HCT116 (cell line): Measurements from ENCODE around the gene ENPP6. TPM values are rescaled to one million over a fixed set of nuclear protein-coding genes. Genes with fewer than 3 reads are reported as not detected.

Source experiments
- ATAC-seq: fragments of 200-7000 bp; cut with Tn5 transposase; 2 replicates; pipeline ENCODE4 v1.9.1; 2020; ENCODE audit warnings: mild to moderate bottlenecking, moderate library complexity
- BruUV-seq: library from RNA; stranded (reverse); fragments of 400-500 nt; replicated peaks from 2 replicates; lab custom pipeline; 2021; lab: Mats Ljungman, UMichigan
- CTCF ChIA-PET: fragments of 300-600 bp; sonication (Branson Sonifier 250); formaldehyde crosslinking; loops from one replicate; lab custom pipeline; 2021; ENCODE audit warnings: antibody characterized with exemption; lab: Charles Lee
- POLR2A ChIA-PET: fragments of 300-600, 350-600 bp; sonication (Branson Sonifier 250); formaldehyde crosslinking; loops from one replicate; lab custom pipeline; 2021; ENCODE audit warnings: antibody characterized with exemption; lab: Charles Lee
- RAD21 ChIA-PET, 2 experiments: fragments of 300-600 bp; sonication (Branson Sonifier 250); formaldehyde crosslinking; loops; one replicate each; lab custom pipeline; 2023; ENCODE audit warnings: low total read pairs in 2 of 2; ENCODE audit not compliant: uncharacterized antibody in 2 of 2, unreplicated experiment in 2 of 2, low non-redundant PET in 1 of 2; lab: Charles Lee
- DNase-seq: peaks from one replicate; pipeline ENCODE4 v3.0.0-alpha.2; 2010; ENCODE audit warnings: low read depth, low spot score
- H2AFZ ChIP-seq: fragments of 200-600 bp; shearing (Covaris generic), sonication (generic); 2 replicates; pipeline ENCODE4 v1.6.1; 2017; ENCODE audit warnings: low read depth, mixed run types, mixed read lengths, antibody characterized with exemption, low read length; ENCODE audit not compliant: poor library complexity, severe bottlenecking
- H3K27ac ChIP-seq: 2 replicates; pipeline ENCODE4 v1.5.1; 2012; ENCODE audit warnings: low read depth, low read length
- H3K27me3 ChIP-seq: fragments of 200-600 bp; sonication (generic); 2 replicates; pipeline ENCODE4 v1.6.1; 2016; ENCODE audit warnings: mixed run types, low read length, mixed read lengths; ENCODE audit not compliant: insufficient read depth
- H3K36me3 ChIP-seq, 2 experiments: fragments of 200-500 bp in 1 of 2; fragments of 200-600 bp in 1 of 2; sonication (Bioruptor generic) in 1 of 2; sonication (generic) in 1 of 2; 2 replicates each; pipeline versions ENCODE4 v1.5.1 to v1.6.1; 2014 to 2016; ENCODE audit warnings: low read length in 2 of 2, inconsistent platforms in 1 of 2, mixed read lengths in 1 of 2, mixed run types in 1 of 2; ENCODE audit not compliant: insufficient read depth in 2 of 2, control insufficient read depth in 1 of 2
- H3K4me1 ChIP-seq, 2 experiments: fragments of 200-600 bp in 1 of 2; sonication (generic) in 1 of 2; 2 replicates each; pipeline versions ENCODE4 v1.5.1 to v1.6.1; 2012 to 2017; ENCODE audit warnings: low read length in 2 of 2, inconsistent platforms in 1 of 2, mild to moderate bottlenecking in 1 of 2, mixed read lengths in 1 of 2, mixed run types in 1 of 2, moderate library complexity in 1 of 2; ENCODE audit not compliant: insufficient read depth in 2 of 2, control insufficient read depth in 1 of 2
- H3K4me2 ChIP-seq: fragments of 200-600 bp; sonication (generic); 2 replicates; pipeline ENCODE4 v1.6.1; 2017; ENCODE audit warnings: mixed run types, low read length, mixed read lengths
- H3K4me3 ChIP-seq, 2 experiments: fragments of 200-600 bp in 1 of 2; sonication (generic) in 1 of 2; replicated peaks in 1 of 2; 2 replicates each; pipeline ENCODE4 v1.5.1; 2011 to 2016; ENCODE audit warnings: low read length in 2 of 2, control low read depth in 1 of 2, low read depth in 1 of 2, mild to moderate bottlenecking in 1 of 2, mixed read lengths in 1 of 2, mixed run types in 1 of 2
- H3K79me2 ChIP-seq: fragments of 200-600 bp; sonication (generic); 2 replicates; pipeline ENCODE4 v1.6.1; 2017; ENCODE audit warnings: mild to moderate bottlenecking, mixed run types, low read length, moderate library complexity, mixed read lengths; ENCODE audit not compliant: insufficient read depth
- H3K9ac ChIP-seq: fragments of 200-600 bp; sonication (generic); 2 replicates; pipeline ENCODE4 v1.6.1; 2016; ENCODE audit warnings: low read length, mixed read lengths
- H3K9me2 ChIP-seq: fragments of 200-600 bp; sonication (generic), shearing (Covaris generic); 2 replicates; pipeline ENCODE4 v1.6.1; 2017; ENCODE audit warnings: mixed run types, mild to moderate bottlenecking, moderate library complexity; ENCODE audit not compliant: insufficient read depth
- H3K9me3 ChIP-seq, 2 experiments: fragments of 200-500 bp in 1 of 2; fragments of 200-600 bp in 1 of 2; sonication (Bioruptor generic) in 1 of 2; sonication (generic) in 1 of 2; 2 replicates each; pipeline ENCODE4 v1.6.1; 2014 to 2017; ENCODE audit warnings: low read length in 2 of 2, mixed read lengths in 2 of 2, inconsistent platforms in 1 of 2, low read depth in 1 of 2, mild to moderate bottlenecking in 1 of 2, mixed run types in 1 of 2, moderate library complexity in 1 of 2; ENCODE audit not compliant: control insufficient read depth in 1 of 2, insufficient read depth in 1 of 2
- H4K20me1 ChIP-seq: fragments of 200-600 bp; sonication (generic), shearing (Covaris generic); 2 replicates; pipeline ENCODE4 v1.6.1; 2017; ENCODE audit warnings: mixed run types, mild to moderate bottlenecking, moderate library complexity; ENCODE audit not compliant: insufficient read depth
- CEBPB ChIP-seq: IDR thresholded peaks from 2 replicates; pipeline ENCODE4 v1.6.1; 2012; ENCODE audit warnings: low read depth
- EGR1 ChIP-seq: IDR thresholded peaks from 2 replicates; pipeline ENCODE4 v1.6.1; 2012; ENCODE audit warnings: low read depth
- ELF1 ChIP-seq: IDR thresholded peaks from 2 replicates; pipeline ENCODE4 v1.6.1; 2012; ENCODE audit warnings: low read depth, borderline replicate concordance
- EZH2 ChIP-seq: fragments of 200-600 bp; sonication (generic); IDR thresholded peaks from 2 replicates; pipeline ENCODE4 v1.6.1; 2017; ENCODE audit warnings: antibody characterized with exemption, mixed run types
- EZH2phosphoT487 ChIP-seq: fragments of 200-600 bp; IDR thresholded peaks from 2 replicates; pipeline ENCODE4 v1.6.1; 2018; ENCODE audit warnings: antibody characterized with exemption, borderline replicate concordance
- JUND ChIP-seq: IDR thresholded peaks from 2 replicates; pipeline ENCODE4 v1.6.1; 2012
- POLR2A ChIP-seq: IDR thresholded peaks from 2 replicates; pipeline ENCODE4 v1.7.0; 2011; ENCODE audit warnings: borderline replicate concordance; ENCODE audit not compliant: insufficient read depth, insufficient read length; ENCODE audit errors: extremely low read depth
- RAD21 ChIP-seq: IDR thresholded peaks from 2 replicates; pipeline ENCODE4 v1.6.1; 2012; ENCODE audit warnings: low read depth, mild to moderate bottlenecking
- REST ChIP-seq: IDR thresholded peaks from 2 replicates; pipeline ENCODE4 v1.6.1; 2012; ENCODE audit warnings: low read depth
- SRF ChIP-seq: IDR thresholded peaks from 2 replicates; pipeline ENCODE4 v1.6.1; 2012; ENCODE audit warnings: low read depth
- ZBTB33 ChIP-seq: IDR thresholded peaks from 2 replicates; pipeline ENCODE4 v1.6.1; 2011; ENCODE audit warnings: mild to moderate bottlenecking, low read length, moderate library complexity; ENCODE audit not compliant: insufficient replicate concordance; ENCODE audit errors: extremely low read depth
- ZNF274 ChIP-seq: fragments of 200-500 bp; sonication (Bioruptor generic); IDR thresholded peaks from 2 replicates; pipeline ENCODE4 v1.6.1; 2014; ENCODE audit warnings: mild to moderate bottlenecking, low read depth, low read length, inconsistent platforms
- intact Hi-C: fragments of 100-400 bp; cut with micrococcal nuclease; formaldehyde crosslinking; loops from 2 replicates; pipeline ENCODE4 v1.10.0; 2022
- total RNA-seq: library from RNA; stranded (reverse); gene quantifications from one replicate; pipeline ENCODE4 v1.2.1, GENCODE V29; 2021; ENCODE audit not compliant: unreplicated experiment

Gene ENPP6
- total RNA-seq, 1 experiment from 2014 or later, result not detected

- no peaks in the 10 kb centered on the region for H4K20me1 ChIP-seq
- H3K4me2 ChIP-seq, result no peak overlapping the region
- DNase-seq (no peak), ATAC-seq (no peak)
- CTCF ChIA-PET, result no interaction called here
- no peaks in the 10 kb centered on the region for H3K79me2 ChIP-seq
- H3K4me3 ChIP-seq, result no peak overlapping the region
- H3K9me2 ChIP-seq, result no peaks in the 10 kb centered on the region
- TF ChIP-seq EZH2 (no peak), EZH2phosphoT487 (no peak), POLR2A (no peak), REST (no peak), RAD21 (no peak), JUND (no peak), SRF (no peak), ZBTB33 (no peak), ELF1 (no peak), CEBPB (no peak), ZNF274 (no peak), EGR1 (no peak)
- H3K36me3 ChIP-seq, result no peaks in the 10 kb centered on the region
- intact Hi-C loops, result loop anchor here (5.0 to 10.0 kb wide), 2 partner anchors 693 to 900 kb away; no protein-coding TSS in a partner anchor
- H3K9me3 ChIP-seq, result no peaks in the 10 kb centered on the region
- no peaks in the 10 kb centered on the region for H3K4me1 ChIP-seq
- H3K27me3 ChIP-seq, result no peaks in the 10 kb centered on the region
- no peak overlapping the region for H2AFZ ChIP-seq
- POLR2A ChIA-PET, result no interaction called here
- H3K27ac ChIP-seq, result no peak overlapping the region
- BruUV-seq, result no TSS peak
- H3K9ac ChIP-seq, result no peak overlapping the region
- RAD21 ChIA-PET, result no interaction called here
Observed at GRCh38 chr4:184165291-184165690, 52.4 kb downstream of the ENPP6 start.
